ENCODE data around the gene PP2D1.

DNA sequence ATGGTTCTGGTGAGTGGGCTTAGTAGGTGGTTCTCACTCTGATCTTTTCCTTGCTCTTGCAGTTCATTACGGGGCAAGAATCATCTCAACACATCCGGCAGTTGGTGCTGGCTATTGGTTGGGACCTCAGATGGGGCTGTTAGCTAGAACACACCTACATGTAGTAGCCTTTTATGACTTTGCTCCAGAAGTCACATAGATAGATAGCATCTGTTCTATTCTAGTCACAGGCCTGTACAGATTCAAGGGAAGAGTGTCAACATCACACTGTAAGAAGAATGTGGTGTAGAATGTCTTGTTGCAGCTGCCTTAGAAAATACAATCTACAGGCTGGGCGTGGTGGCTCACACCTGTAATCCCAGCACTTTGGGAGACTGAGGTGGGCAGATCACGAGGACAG is 50.1 kb downstream of the PP2D1 start:
- no peak for TF ChIP-seq CTCF (IDR thresholded peaks at IDR 0.05; ENCODE audit: low read depth, low read length)
- TF ChIP-seq POLR2A (IDR thresholded peaks at IDR 0.05; ENCODE audit: extremely low read depth, insufficient read length) = no peak
- TF ChIP-seq MAX (IDR thresholded peaks at IDR 0.05; ENCODE audit: low read depth, low read length) = no peak
